Measurements from ENCODE around the gene CCDC112. TPM values are rescaled to one million over a fixed set of nuclear protein-coding genes. Genes with fewer than 3 reads are reported as not detected.
A peak's percentile ranks its signal among the peaks of the same experiment; 100 is the strongest.

Gene CCDC112
- polyA plus RNA-seq, 1 experiment, result 4.7 TPM

DNA sequence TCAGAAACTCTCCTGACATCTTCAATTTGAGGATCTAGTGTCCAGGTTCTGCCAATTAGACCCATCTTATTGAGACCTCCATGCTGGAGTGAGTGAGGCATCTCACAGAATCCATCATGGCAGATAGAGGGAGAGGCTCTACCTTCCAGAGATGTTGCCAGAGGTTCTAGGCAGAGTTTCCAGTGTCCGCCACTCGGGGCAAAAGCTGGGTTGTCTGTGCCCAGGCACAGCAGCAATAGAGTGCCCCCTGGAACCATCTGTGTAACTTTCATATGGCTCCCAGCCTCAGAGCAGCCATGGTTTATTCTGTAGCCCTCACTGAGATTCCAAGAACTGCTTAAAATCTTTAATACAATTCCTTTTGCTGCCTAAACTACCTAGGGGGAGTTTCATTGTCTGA is 16.6 kb upstream of the CCDC112 start:
- ChIA-PET POLR2A (no interaction called here), CTCF (interaction anchor here (1.1 kb wide), 1 partner anchor 279 kb away, joined by 5 read pairs; no protein-coding TSS in a partner anchor)
- Histone ChIP-seq H3K27me3 (ENCODE audit: control insufficient read depth, insufficient read depth, low read length) (no peaks in the 10 kb centered on the region), H3K4me3 (ENCODE audit: low read depth, low read length) (no peak overlapping the region), H3K9me3 (ENCODE audit: control insufficient read depth, insufficient read depth, low read length) (no peaks in the 10 kb centered on the region), H3K27ac (ENCODE audit: low read depth, low read length) (no peak overlapping the region)
- DNase-seq (ENCODE audit: low read depth, low spot score), result no peak
- TF ChIP-seq, protein P1, sequence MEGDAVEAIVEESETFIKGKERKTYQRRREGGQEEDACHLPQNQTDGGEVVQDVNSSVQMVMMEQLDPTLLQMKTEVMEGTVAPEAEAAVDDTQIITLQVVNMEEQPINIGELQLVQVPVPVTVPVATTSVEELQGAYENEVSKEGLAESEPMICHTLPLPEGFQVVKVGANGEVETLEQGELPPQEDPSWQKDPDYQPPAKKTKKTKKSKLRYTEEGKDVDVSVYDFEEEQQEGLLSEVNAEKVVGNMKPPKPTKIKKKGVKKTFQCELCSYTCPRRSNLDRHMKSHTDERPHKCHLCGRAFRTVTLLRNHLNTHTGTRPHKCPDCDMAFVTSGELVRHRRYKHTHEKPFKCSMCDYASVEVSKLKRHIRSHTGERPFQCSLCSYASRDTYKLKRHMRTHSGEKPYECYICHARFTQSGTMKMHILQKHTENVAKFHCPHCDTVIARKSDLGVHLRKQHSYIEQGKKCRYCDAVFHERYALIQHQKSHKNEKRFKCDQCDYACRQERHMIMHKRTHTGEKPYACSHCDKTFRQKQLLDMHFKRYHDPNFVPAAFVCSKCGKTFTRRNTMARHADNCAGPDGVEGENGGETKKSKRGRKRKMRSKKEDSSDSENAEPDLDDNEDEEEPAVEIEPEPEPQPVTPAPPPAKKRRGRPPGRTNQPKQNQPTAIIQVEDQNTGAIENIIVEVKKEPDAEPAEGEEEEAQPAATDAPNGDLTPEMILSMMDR (IDR thresholded peaks at IDR 0.05; ENCODE audit: low read depth, low read length), result no peak

DNA sequence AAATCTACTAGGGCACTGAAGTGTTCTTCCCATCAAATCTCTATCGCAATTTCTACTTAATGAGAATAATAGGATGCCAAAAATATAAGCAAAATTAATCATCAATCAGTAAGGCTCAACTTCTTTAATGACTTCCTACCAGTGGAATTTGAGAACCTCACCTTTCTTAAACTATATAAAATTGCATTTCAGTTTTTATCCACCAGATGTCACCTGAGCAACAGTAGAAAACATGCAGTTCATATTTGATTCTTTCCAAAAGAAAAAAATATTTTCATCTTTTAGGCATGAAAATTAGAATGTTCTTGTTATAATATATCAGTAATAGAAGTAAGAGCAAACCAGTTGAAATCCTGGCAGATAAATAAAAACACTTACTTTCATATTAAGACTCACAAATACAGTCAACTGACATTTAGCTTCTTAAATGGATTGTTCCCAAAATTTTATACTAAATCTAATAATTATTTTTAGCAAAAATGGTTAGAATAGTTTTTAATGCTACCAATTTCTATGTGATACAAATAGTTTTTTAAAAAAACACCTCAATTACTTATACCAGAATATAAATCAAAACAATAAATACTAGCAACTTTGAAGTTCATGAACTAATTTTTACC is 13.4 kb upstream of the CCDC112 start:
- TF ChIP-seq, protein P1 (IDR thresholded peaks at IDR 0.05; ENCODE audit: low read depth, low read length), result peak; percentile 64
- no peaks in the 10 kb centered on the region for H3K9me3 ChIP-seq (ENCODE audit: control insufficient read depth, insufficient read depth, low read length)
- DNase-seq (ENCODE audit: low read depth, low spot score), result peak; percentile 7
- H3K27me3 ChIP-seq (ENCODE audit: control insufficient read depth, insufficient read depth, low read length), result no peaks in the 10 kb centered on the region
- no peak overlapping the region for H3K27ac ChIP-seq (ENCODE audit: low read depth, low read length)
- CTCF ChIA-PET, result interaction anchor here (0.7 to 6.6 kb wide), 43 partner anchors 10 to 555 kb away, joined by 3 to 87 read pairs (median 5); partner anchors contain the start of genes CCDC112, FEM1C and TMED7
- POLR2A ChIA-PET, result interaction anchor here (1.0 kb wide), 1 partner anchor 235 kb away, joined by 3 read pairs; the partner anchor contains the start of gene FEM1C
- H3K4me3 ChIP-seq (ENCODE audit: low read depth, low read length), result no peak overlapping the region

DNA sequence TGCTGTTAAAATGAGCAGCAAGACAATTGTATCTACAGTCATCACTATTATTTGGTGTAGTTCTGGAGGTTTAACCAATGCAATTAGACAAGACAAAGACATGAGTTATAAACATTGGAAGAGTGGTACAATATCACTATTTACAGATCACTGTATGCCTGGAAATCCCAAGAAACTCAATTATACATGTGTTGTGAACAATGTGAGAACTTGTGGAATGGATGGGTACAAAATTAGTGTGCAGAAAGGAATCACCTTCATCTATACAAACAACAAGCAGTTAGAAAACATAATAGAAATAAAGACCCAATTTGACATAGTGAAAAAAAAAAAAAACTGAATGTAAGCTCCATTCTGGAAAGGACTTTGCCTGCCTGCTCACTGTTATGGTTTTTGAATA is 12.4 kb upstream of the CCDC112 start:
- CTCF ChIA-PET, result interaction anchor here (0.7 to 6.6 kb wide), 36 partner anchors 9 to 828 kb away, joined by 3 to 87 read pairs (median 6); partner anchors contain the start of genes CCDC112, FEM1C and TMED7

DNA sequence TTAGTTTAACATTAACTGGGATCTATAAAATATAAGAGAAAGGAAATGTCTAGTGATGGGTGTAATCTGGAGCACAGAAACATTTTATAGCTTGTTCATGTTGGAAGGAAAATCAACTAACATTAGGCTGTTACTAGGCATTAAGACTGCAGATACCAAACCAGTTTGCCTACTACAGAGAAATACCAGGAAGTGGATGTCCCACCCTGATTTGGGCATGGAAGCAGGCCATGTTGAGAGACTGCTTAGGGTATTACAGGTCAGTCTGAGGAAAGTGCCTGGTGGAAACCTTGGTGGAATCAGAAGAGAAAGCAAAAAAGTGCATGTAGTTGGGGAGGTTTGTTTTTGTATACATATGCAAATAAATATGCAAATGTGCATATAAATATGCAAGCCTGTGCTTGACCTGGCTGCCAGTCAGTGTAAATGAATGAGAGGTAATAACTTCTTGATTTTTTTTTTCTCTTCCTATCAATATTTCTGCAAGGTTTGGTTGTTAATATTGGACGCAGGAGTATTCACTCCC is 9.6 kb upstream of the CCDC112 start:
- ChIA-PET POLR2A (no interaction called here), CTCF (interaction anchor here (1.4 to 6.6 kb wide), 4 partner anchors 269 to 282 kb away, joined by 4 to 87 read pairs (median 6); no protein-coding TSS in a partner anchor)
- DNase-seq (ENCODE audit: low read depth, low spot score), result no peak
- TF ChIP-seq, protein P1 (IDR thresholded peaks at IDR 0.05; ENCODE audit: low read depth, low read length), result no peak
- H3K9me3 ChIP-seq (ENCODE audit: control insufficient read depth, insufficient read depth, low read length), result no peaks in the 10 kb centered on the region
- H3K27me3 ChIP-seq (ENCODE audit: control insufficient read depth, insufficient read depth, low read length), result no peaks in the 10 kb centered on the region
- H3K27ac ChIP-seq (ENCODE audit: low read depth, low read length), result no peak overlapping the region
- H3K4me3 ChIP-seq (ENCODE audit: low read depth, low read length), result no peak overlapping the region

More for the DNA sequence above, 12.4 kb upstream of the CCDC112 start:
- TF ChIP-seq, protein P1 (IDR thresholded peaks at IDR 0.05; ENCODE audit: low read depth, low read length), result no peak
- DNase-seq (ENCODE audit: low read depth, low spot score), result no peak
- no peak overlapping the region for H3K4me3 ChIP-seq (ENCODE audit: low read depth, low read length)
- H3K9me3 ChIP-seq (ENCODE audit: control insufficient read depth, insufficient read depth, low read length), result no peaks in the 10 kb centered on the region
- H3K27ac ChIP-seq (ENCODE audit: low read depth, low read length), result no peak overlapping the region
- POLR2A ChIA-PET, result interaction anchor here (1.0 kb wide), 1 partner anchor 236 kb away, joined by 3 read pairs; the partner anchor contains the start of gene FEM1C
- no peaks in the 10 kb centered on the region for H3K27me3 ChIP-seq (ENCODE audit: control insufficient read depth, insufficient read depth, low read length)

DNA sequence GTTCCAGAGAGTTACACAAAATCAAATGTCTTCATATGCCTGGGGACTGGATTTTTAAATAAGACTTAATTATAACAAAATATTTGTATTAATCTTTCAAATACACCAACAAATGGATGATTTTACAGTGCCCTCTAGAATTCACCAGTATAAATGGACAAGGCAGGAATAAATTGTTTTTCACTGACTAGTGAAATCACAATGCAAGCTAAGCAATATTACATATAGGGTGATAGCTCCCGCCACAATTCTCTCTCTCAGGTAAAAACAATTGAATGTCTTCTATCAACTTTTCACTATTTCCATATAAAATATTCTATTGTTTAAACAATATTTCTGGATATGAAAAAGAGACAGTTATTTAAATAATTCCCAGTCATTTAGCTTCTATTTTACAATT is 8.0 kb upstream of the CCDC112 start:
- ChIA-PET POLR2A (no interaction called here), CTCF (interaction anchor here (1.1 to 1.4 kb wide), 4 partner anchors 9 to 280 kb away, joined by 3 to 8 read pairs (median 4); no protein-coding TSS in a partner anchor)
- Histone ChIP-seq H3K4me3 (ENCODE audit: low read depth, low read length) (no peak overlapping the region), H3K9me3 (ENCODE audit: control insufficient read depth, insufficient read depth, low read length) (no peaks in the 10 kb centered on the region), H3K27me3 (ENCODE audit: control insufficient read depth, insufficient read depth, low read length) (no peaks in the 10 kb centered on the region), H3K27ac (ENCODE audit: low read depth, low read length) (no peak overlapping the region)
- no peak for DNase-seq (ENCODE audit: low read depth, low spot score)
- TF ChIP-seq, protein P1 (IDR thresholded peaks at IDR 0.05; ENCODE audit: low read depth, low read length), result no peak
